ENCODE data around the gene TGM3.

The TGM3 gene

GRCh38 chr20:2285613-2286012, 10.2 kb upstream of the TGM3 start:
- Histone ChIP-seq H3K9ac (ENCODE audit: low read depth, low read length) (no peak overlapping the region), H3K4me1 (ENCODE audit: control insufficient read depth, insufficient read depth, low read length) (no peaks in the 10 kb centered on the region)

GRCh38 chr20:2287504-2287903, 8.3 kb upstream of the TGM3 start:
- Histone ChIP-seq H3K36me3 (ENCODE audit: control insufficient read depth, insufficient read depth, low read length) (no peaks in the 10 kb centered on the region), H3K9me3 (ENCODE audit: control insufficient read depth, insufficient read depth, low read length) (no peaks in the 10 kb centered on the region), H3K27me3 (ENCODE audit: control insufficient read depth, insufficient read depth, low read length) (no peaks in the 10 kb centered on the region), H3K9ac (ENCODE audit: low read depth, low read length) (no peak overlapping the region), H3K4me1 (ENCODE audit: control insufficient read depth, insufficient read depth, low read length) (no peaks in the 10 kb centered on the region), H3K4me3 (ENCODE audit: low read depth, low read length) (no peak overlapping the region)

More at GRCh38 chr20:2285613-2286012, 10.2 kb upstream of the TGM3 start:
- H3K9me3 ChIP-seq (ENCODE audit: control insufficient read depth, insufficient read depth, low read length): no peaks in the 10 kb centered on the region
- no peak overlapping the region for H3K4me3 ChIP-seq (ENCODE audit: low read depth, low read length)
- no peaks in the 10 kb centered on the region for H3K36me3 ChIP-seq (ENCODE audit: control insufficient read depth, insufficient read depth, low read length)
- no peaks in the 10 kb centered on the region for H3K27me3 ChIP-seq (ENCODE audit: control insufficient read depth, insufficient read depth, low read length)

- Histone ChIP-seq H3K36me3 (ENCODE audit: control insufficient read depth, insufficient read depth, low read length) (no peaks in the 10 kb centered on the region), H3K9ac (ENCODE audit: low read depth, low read length) (no peak overlapping the region), H3K4me1 (ENCODE audit: control insufficient read depth, insufficient read depth, low read length) (no peaks in the 10 kb centered on the region), H3K4me3 (ENCODE audit: low read depth, low read length) (no peak overlapping the region), H3K27me3 (ENCODE audit: control insufficient read depth, insufficient read depth, low read length) (no peaks in the 10 kb centered on the region), H3K9me3 (ENCODE audit: control insufficient read depth, insufficient read depth, low read length) (no peaks in the 10 kb centered on the region)
Measured at GRCh38 chr20:2289475-2289874, 6.3 kb upstream of the TGM3 start.

- Histone ChIP-seq H3K9ac (ENCODE audit: low read depth, low read length) (no peak overlapping the region), H3K27me3 (ENCODE audit: control insufficient read depth, insufficient read depth, low read length) (no peaks in the 10 kb centered on the region), H3K4me1 (ENCODE audit: control insufficient read depth, insufficient read depth, low read length) (no peaks in the 10 kb centered on the region), H3K4me3 (ENCODE audit: low read depth, low read length) (no peak overlapping the region), H3K9me3 (ENCODE audit: control insufficient read depth, insufficient read depth, low read length) (no peaks in the 10 kb centered on the region), H3K36me3 (ENCODE audit: control insufficient read depth, insufficient read depth, low read length) (no peaks in the 10 kb centered on the region)
Measured at GRCh38 chr20:2290486-2290885, 5.3 kb upstream of the TGM3 start.

GRCh38 chr20:2292416-2293110, 3.2 kb upstream of the TGM3 start:
- Histone ChIP-seq H3K9ac (ENCODE audit: low read depth, low read length) (no peak overlapping the region), H3K27me3 (ENCODE audit: control insufficient read depth, insufficient read depth, low read length) (no peaks in the 10 kb centered on the region), H3K4me3 (ENCODE audit: low read depth, low read length) (no peak overlapping the region), H3K36me3 (ENCODE audit: control insufficient read depth, insufficient read depth, low read length) (no peaks in the 10 kb centered on the region), H3K4me1 (ENCODE audit: control insufficient read depth, insufficient read depth, low read length) (peaks cover 8% of the 10 kb centered on the region), H3K9me3 (ENCODE audit: control insufficient read depth, insufficient read depth, low read length) (no peaks in the 10 kb centered on the region)

GRCh38 chr20:2293486-2293885, 2.3 kb upstream of the TGM3 start:
- Histone ChIP-seq H3K36me3 (ENCODE audit: control insufficient read depth, insufficient read depth, low read length) (no peaks in the 10 kb centered on the region), H3K9ac (ENCODE audit: low read depth, low read length) (no peak overlapping the region), H3K4me1 (ENCODE audit: control insufficient read depth, insufficient read depth, low read length) (peaks cover 8% of the 10 kb centered on the region), H3K4me3 (ENCODE audit: low read depth, low read length) (no peak overlapping the region), H3K9me3 (ENCODE audit: control insufficient read depth, insufficient read depth, low read length) (no peaks in the 10 kb centered on the region), H3K27me3 (ENCODE audit: control insufficient read depth, insufficient read depth, low read length) (no peaks in the 10 kb centered on the region)

GRCh38 chr20:2293971-2294370, 1.8 kb upstream of the TGM3 start:
- H3K27me3 ChIP-seq (ENCODE audit: control insufficient read depth, insufficient read depth, low read length): no peaks in the 10 kb centered on the region
- H3K9me3 ChIP-seq (ENCODE audit: control insufficient read depth, insufficient read depth, low read length): no peaks in the 10 kb centered on the region
- H3K4me3 ChIP-seq (ENCODE audit: low read depth, low read length): no peak overlapping the region
- no peaks in the 10 kb centered on the region for H3K36me3 ChIP-seq (ENCODE audit: control insufficient read depth, insufficient read depth, low read length)
- H3K4me1 ChIP-seq (ENCODE audit: control insufficient read depth, insufficient read depth, low read length): peaks cover 8% of the 10 kb centered on the region
- H3K9ac ChIP-seq (ENCODE audit: low read depth, low read length): no peak overlapping the region

- H3K9ac ChIP-seq (ENCODE audit: low read depth, low read length): no peak overlapping the region
- no peaks in the 10 kb centered on the region for H3K27me3 ChIP-seq (ENCODE audit: control insufficient read depth, insufficient read depth, low read length)
- H3K36me3 ChIP-seq (ENCODE audit: control insufficient read depth, insufficient read depth, low read length): no peaks in the 10 kb centered on the region
- H3K9me3 ChIP-seq (ENCODE audit: control insufficient read depth, insufficient read depth, low read length): no peaks in the 10 kb centered on the region
- no peak overlapping the region for H3K4me3 ChIP-seq (ENCODE audit: low read depth, low read length)
- peaks cover 8% of the 10 kb centered on the region for H3K4me1 ChIP-seq (ENCODE audit: control insufficient read depth, insufficient read depth, low read length)
Measured at GRCh38 chr20:2295286-2295685, 515 bp upstream of the TGM3 start.

- no peak overlapping the region for H3K4me3 ChIP-seq (ENCODE audit: low read depth, low read length)
- H3K27me3 ChIP-seq (ENCODE audit: control insufficient read depth, insufficient read depth, low read length): no peaks in the 10 kb centered on the region
- H3K36me3 ChIP-seq (ENCODE audit: control insufficient read depth, insufficient read depth, low read length): no peaks in the 10 kb centered on the region
- no peak overlapping the region for H3K9ac ChIP-seq (ENCODE audit: low read depth, low read length)
- H3K4me1 ChIP-seq (ENCODE audit: control insufficient read depth, insufficient read depth, low read length): peaks cover 8% of the 10 kb centered on the region
- H3K9me3 ChIP-seq (ENCODE audit: control insufficient read depth, insufficient read depth, low read length): no peaks in the 10 kb centered on the region
Measured at GRCh38 chr20:2296524-2297356, 939 bp downstream of the TGM3 start.

- no peaks in the 10 kb centered on the region for H3K9me3 ChIP-seq (ENCODE audit: control insufficient read depth, insufficient read depth, low read length)
- H3K36me3 ChIP-seq (ENCODE audit: control insufficient read depth, insufficient read depth, low read length): no peaks in the 10 kb centered on the region
- no peaks in the 10 kb centered on the region for H3K27me3 ChIP-seq (ENCODE audit: control insufficient read depth, insufficient read depth, low read length)
- H3K9ac ChIP-seq (ENCODE audit: low read depth, low read length): no peak overlapping the region
- peaks cover 8% of the 10 kb centered on the region for H3K4me1 ChIP-seq (ENCODE audit: control insufficient read depth, insufficient read depth, low read length)
- H3K4me3 ChIP-seq (ENCODE audit: low read depth, low read length): no peak overlapping the region
Measured at GRCh38 chr20:2297357-2297728, 1.5 kb downstream of the TGM3 start.

- no peak overlapping the region for H3K4me3 ChIP-seq (ENCODE audit: low read depth, low read length)
- no peaks in the 10 kb centered on the region for H3K9me3 ChIP-seq (ENCODE audit: control insufficient read depth, insufficient read depth, low read length)
- no peak overlapping the region for H3K9ac ChIP-seq (ENCODE audit: low read depth, low read length)
- no peaks in the 10 kb centered on the region for H3K27me3 ChIP-seq (ENCODE audit: control insufficient read depth, insufficient read depth, low read length)
- H3K4me1 ChIP-seq (ENCODE audit: control insufficient read depth, insufficient read depth, low read length): peaks cover 8% of the 10 kb centered on the region
- H3K36me3 ChIP-seq (ENCODE audit: control insufficient read depth, insufficient read depth, low read length): no peaks in the 10 kb centered on the region
Measured at GRCh38 chr20:2298116-2298515, 2.3 kb downstream of the TGM3 start.

- H3K4me1 ChIP-seq (ENCODE audit: control insufficient read depth, insufficient read depth, low read length): peaks cover 8% of the 10 kb centered on the region
- no peaks in the 10 kb centered on the region for H3K36me3 ChIP-seq (ENCODE audit: control insufficient read depth, insufficient read depth, low read length)
- H3K27me3 ChIP-seq (ENCODE audit: control insufficient read depth, insufficient read depth, low read length): no peaks in the 10 kb centered on the region
- no peak overlapping the region for H3K4me3 ChIP-seq (ENCODE audit: low read depth, low read length)
- no peak overlapping the region for H3K9ac ChIP-seq (ENCODE audit: low read depth, low read length)
- no peaks in the 10 kb centered on the region for H3K9me3 ChIP-seq (ENCODE audit: control insufficient read depth, insufficient read depth, low read length)
Measured at GRCh38 chr20:2298701-2299100, 2.9 kb downstream of the TGM3 start.
